Stimulated activated CD4-positive, alpha-beta T cell treated with anti-CD3 and anti-CD28 coated beads, Interleukin-4, amount 100 ng/mL, for 48 hours (primary cell): ENCODE data around the gene ROBO3.

Source experiments
- DNase-seq, 2 donors: peaks; one replicate each; pipeline ENCODE4 v3.0.0-alpha.2; 2020; ENCODE audit warnings: low read depth in 2 of 2

ROBO3 gene

GRCh38 chr11:124846070-124846673, 19.1 kb upstream of the ROBO3 start:
- no peak for DNase-seq

DNA sequence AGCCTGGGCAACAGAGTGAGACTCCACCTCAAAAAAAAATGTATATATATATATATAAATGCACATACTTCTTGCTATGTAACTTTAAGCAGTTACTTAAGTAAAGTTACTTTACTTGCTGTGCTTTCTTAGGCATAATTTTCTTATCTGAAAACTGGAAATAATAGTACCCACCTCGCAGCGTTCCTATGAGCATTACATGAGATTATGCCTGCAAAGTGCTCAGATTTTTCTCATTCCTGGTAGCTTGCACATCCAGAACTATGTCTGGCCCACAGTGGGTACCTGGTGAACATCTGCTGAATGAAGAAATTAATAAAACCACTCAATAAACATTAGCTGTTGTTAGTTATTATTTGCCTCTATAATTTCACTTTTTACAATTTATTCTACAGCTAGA, 6.1 kb upstream of the ROBO3 start:
- DNase-seq, result no peak

DNA sequence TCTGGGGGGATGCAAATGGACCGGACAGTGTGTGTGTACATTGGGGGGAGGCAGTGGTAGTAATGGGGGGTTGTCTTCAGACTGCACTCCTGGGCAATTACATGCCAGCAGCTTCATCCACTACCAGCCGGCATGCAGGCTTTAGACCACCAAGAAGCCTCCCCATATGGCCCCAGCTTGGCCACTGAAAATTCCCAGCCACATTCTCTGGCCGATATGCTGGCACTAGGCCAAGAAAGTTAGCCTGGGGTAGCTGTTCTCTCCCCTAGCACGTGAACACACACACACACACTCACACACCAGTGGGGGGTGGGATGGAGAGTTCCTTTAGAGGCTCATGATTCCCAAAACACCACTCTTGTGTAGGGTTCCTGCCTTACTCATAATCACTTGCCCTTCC, 3.6 kb upstream of the ROBO3 start:
- DNase-seq, result no peak

GRCh38 chr11:124863137-124863825, 2.0 kb upstream of the ROBO3 start:
- no peak for DNase-seq

DNA sequence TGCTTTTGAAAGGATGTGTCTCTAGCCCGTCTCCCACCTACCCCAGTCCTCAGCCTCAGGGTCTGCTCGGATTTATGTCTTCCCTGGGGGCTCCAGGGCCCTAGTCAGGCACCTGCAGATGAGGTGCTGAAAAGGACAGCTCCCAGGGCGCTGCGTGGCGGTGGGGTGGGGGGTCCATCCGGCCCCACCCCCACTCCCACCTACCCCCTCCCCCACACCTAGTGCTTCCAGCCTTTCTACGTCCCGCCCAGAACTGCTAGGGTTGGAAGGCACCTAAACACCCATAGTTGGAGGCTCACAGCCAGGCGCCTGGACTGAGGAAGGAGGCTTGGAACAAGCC, 1.4 kb upstream of the ROBO3 start:
- no peak for DNase-seq

DNA sequence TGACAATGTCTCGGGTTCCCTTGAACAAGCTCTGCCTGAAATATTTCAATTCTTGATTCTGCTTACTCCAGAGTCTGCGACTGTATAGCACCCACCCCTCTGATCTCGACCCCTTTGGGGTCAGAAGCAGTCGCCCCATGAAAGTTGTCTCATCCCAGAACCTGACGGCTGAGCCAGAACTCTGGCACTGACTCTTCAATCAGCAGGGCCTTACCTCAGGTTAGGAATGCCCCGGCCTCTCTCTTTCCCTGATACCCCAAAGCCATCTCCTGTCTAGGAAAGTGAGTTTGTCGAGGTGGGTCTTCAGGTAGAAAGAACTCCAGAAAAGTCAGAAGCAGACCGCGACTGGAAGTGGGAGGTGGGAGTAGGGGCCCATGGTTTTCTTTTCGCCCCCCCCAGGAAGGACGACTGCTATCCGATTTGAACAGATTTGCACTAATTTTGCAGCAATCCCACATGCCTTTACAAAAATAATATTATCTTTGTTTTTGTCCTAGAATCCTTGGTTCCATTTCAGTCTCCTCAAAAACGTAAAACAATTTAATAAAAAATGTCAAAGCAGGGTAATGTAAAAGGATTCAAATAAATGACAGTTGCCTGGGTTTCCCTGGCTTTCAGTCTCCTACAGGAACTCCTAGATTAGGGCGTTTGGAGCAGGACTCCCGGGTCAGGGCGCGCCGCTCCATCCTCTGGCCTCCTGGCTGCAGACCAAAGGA, 898 bp upstream of the ROBO3 start:
- DNase-seq, result no peak

GRCh38 chr11:124864892-124865180, 396 bp upstream of the ROBO3 start:
- DNase-seq, result no peak

- peak; percentile 35 to 56 for DNase-seq
Measured at GRCh38 chr11:124865902-124866851, 945 bp downstream of the ROBO3 start.

DNA sequence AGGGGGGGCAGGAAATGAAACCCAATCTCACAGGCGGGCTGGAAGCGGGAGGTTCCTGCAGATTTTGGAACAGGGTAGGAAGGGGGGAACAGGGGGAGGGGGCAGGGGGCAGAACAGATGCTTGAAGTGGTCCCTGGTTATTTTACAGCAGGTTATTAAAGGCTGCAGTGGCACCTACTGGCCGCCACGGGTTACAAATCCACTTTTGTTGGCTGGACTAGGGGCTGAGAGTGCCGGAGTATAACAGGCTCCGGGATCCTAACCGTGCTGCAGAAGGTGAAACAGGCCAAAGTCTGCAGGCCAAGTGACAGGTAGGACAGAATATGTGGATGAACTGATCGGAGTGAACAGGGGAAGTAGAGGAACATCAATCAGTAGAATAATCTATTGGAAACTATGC, 2.5 kb downstream of the ROBO3 start:
- DNase-seq, result no peak

DNA sequence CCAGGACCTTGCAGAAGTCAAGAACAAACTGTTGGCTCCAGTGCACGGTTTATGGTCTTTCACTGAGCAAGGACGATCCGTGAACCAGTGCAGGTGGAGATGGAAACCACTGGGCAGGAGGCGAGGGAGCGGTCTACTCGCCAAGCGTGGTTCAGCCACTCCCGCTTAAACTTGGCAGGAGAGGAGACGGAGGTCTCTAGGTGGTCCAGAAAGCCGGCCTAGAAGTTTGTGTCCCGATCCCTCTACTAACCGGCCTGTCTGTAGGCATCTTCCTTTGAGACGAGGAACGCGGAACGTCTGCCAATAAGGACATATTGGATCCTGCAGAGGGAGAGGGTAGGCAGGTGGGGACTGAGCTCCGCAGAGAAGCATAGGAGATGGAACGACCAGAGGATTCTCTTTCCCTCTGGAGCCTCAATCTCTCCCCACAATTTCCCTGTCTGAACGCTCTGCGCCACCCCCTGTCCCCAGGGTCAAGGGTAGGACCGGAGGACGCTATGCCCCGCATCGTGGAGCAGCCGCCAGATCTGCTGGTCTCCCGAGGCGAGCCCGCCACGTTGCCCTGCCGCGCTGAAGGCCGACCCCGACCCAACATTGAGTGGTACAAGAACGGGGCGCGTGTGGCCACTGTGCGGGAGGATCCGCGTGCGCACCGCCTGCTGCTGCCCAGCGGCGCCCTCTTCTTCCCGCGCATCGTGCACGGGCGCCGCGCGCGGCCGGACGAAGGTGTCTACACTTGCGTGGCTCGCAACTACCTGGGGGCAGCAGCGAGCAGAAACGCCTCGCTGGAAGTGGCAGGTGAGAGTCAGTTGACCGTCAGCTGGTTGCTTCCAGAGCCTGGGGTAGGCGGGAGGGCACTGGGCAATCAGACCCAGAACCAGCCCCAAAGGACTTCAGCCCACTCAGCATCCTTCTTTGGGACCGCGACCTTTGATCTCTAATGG, 3.4 kb downstream of the ROBO3 start:
- DNase-seq, result no peak

DNA sequence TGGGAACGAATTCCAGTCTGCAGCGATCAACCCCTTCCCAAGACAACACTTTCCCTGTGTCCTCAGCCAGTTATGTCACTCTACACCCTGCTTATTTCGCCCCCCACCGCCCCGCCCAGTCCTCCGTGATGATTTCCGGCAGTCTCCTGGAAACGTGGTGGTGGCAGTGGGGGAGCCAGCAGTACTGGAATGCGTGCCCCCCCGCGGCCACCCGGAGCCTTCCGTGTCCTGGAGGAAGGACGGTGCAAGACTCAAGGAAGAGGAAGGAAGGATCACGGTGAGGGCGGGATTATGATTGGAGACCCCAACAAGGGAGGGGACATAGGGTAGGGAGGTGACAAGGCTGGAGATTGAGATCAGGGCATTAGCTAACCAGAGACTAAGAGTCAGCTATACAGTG, 4.1 kb downstream of the ROBO3 start:
- DNase-seq, result no peak

GRCh38 chr11:124869856-124870387, 4.7 kb downstream of the ROBO3 start:
- no peak for DNase-seq

GRCh38 chr11:124870430-124870829, 5.2 kb downstream of the ROBO3 start:
- DNase-seq, result no peak

DNA sequence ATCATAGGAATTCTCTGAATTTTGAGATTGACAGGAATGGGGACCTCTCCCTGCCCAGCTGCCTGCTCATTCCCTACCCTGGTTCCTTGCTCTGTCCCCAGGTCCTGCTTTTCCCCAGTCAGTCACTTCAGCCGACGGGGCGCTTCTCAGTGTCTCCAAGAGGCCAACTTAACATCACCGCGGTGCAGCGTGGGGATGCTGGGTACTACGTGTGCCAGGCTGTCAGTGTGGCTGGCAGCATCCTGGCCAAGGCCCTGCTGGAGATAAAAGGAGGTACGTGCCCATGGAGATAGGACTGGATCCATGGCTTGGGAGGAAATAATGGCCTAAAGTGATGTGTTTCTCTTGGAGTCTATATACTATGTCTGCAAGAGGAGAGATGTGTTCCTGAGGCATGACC, 7.0 kb downstream of the ROBO3 start:
- DNase-seq, result no peak

- DNase-seq, result no peak
Measured at GRCh38 chr11:124872741-124873140, 7.5 kb downstream of the ROBO3 start.

DNA sequence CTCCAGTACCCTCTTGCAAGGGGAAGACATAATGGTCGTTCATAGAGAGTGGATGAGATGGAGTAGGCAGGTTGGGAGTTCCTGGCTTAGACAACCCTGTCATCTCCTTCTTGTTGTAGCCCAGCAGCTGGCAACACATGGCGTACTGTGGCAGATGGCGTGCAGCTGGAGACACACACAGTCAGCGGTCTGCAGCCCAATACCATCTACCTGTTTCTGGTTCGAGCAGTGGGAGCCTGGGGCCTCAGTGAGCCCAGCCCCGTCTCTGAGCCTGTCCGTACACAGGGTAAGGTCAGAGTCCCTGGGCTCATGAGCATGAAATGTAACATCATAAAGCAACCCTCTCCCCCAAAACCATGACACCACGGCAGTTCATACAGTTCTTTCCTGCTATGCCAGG, 8.7 kb downstream of the ROBO3 start:
- no peak for DNase-seq

GRCh38 chr11:124874571-124875255, 9.5 kb downstream of the ROBO3 start:
- DNase-seq, result no peak

DNA sequence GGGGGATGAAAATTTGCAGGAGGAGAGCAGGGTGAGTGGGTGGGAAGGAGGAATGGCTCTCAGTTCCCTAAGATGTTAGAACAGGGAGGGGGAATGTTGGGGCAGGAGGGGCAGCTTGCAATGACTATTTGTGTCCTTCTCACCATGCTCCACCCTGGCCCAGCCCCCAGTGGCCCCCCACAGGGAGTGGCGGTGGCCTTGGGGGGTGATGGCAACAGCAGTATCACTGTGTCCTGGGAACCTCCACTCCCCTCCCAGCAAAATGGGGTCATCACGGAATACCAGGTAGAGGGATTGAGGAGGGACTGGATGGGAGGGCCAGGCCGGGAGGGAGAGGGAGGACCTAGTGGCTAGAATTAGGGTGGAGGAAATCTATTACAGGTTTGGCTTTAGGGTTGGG, 10.2 kb downstream of the ROBO3 start:
- no peak for DNase-seq

GRCh38 chr11:124875943-124876817, 10.9 kb downstream of the ROBO3 start:
- DNase-seq, result peak; percentile 66 to 71
